Gastrocnemius medialis (tissue), 4 donors: ENCODE results near the gene CBR1. TPM values are rescaled to one million over a fixed set of nuclear protein-coding genes. Genes with fewer than 3 reads are reported as not detected.
A peak's percentile ranks its signal among the peaks of the same experiment; 100 is the strongest.

Experiments used
- ATAC-seq, 2 donors: fragments of 150-250 bp; one replicate each; pipeline ENCODE4 v1.9.1; 2016
- DNase-seq, 2 donors: peaks; one replicate each; pipeline ENCODE4 v3.0.0-alpha.2; 2019
- H3K27ac ChIP-seq, 4 donors: fragments of 200-600 bp; sonication (generic); 1 replicate in 1 of 4; 2 replicates in 3 of 4; pipeline ENCODE4 v1.5.1; 2016 to 2018; ENCODE audit warnings: mild to moderate bottlenecking in 2 of 4, moderate library complexity in 1 of 4
- H3K27me3 ChIP-seq, 3 donors: fragments of 200-600 bp; sonication (generic) in 2 of 3; 1 replicate in 1 of 3; 2 replicates in 2 of 3; pipeline versions ENCODE4 v1.5.1 to v1.6.0; 2016 to 2019; ENCODE audit warnings: mild to moderate bottlenecking in 1 of 3, moderate library complexity in 1 of 3
- H3K36me3 ChIP-seq, 2 donors: fragments of 200-600 bp; sonication (generic) in 1 of 2; one replicate each; pipeline ENCODE4 v1.5.1; 2017 to 2018
- H3K4me1 ChIP-seq, 2 donors: fragments of 200-600 bp; sonication (generic) in 1 of 2; one replicate each; pipeline ENCODE4 v1.5.1; 2016 to 2017; ENCODE audit warnings: mild to moderate bottlenecking in 2 of 2
- H3K4me3 ChIP-seq, 4 donors: fragments of 200-600 bp; sonication (generic) in 3 of 4; 1 replicate in 1 of 4; 2 replicates in 3 of 4; pipeline ENCODE4 v1.5.1; 2016 to 2019; ENCODE audit warnings: mild to moderate bottlenecking in 2 of 4
- H3K9me3 ChIP-seq, 3 donors: fragments of 200-600 bp; sonication (generic) in 2 of 3; 1 replicate in 1 of 3; 2 replicates in 2 of 3; pipeline ENCODE4 v1.5.1; 2016 to 2019
- POLR2A ChIP-seq, 2 donors: fragments of 450-650 bp; IDR thresholded peaks; one replicate each; pipeline ENCODE4 v1.6.1; 2017; ENCODE audit warnings: antibody characterized with exemption in 2 of 2, mild to moderate bottlenecking in 2 of 2, moderate library complexity in 2 of 2
- in situ Hi-C, 4 donors: fragments of 200-750 bp; cut with MboI; loops; one replicate each; pipeline versions ENCODE4 v1.15.0 to v1.8.0; 2017; ENCODE audit warnings: low sequenced_read_pairs in 4 of 4
- intact Hi-C: fragments of 100-400 bp; cut with DNase I; formaldehyde crosslinking; loops from one replicate; pipeline ENCODE4 v1.15.1; 2023; ENCODE audit warnings: low total_unique reads
- total RNA-seq, 4 donors: library from RNA; depleted of rRNA; stranded (reverse); fragments of >200 nt; gene quantifications; one replicate each; pipeline versions ENCODE4 v1.1.0 to v1.2.3, GENCODE V29; 2016
- TF ChIP-seq, protein P1 (sequence below), 5 experiments: fragments of 450-650 bp in 3 of 5; fragments of 200-600 bp in 2 of 5; sonication (generic) in 2 of 5; IDR thresholded peaks in 4 of 5; conservative IDR thresholded peaks in 1 of 5; 1 replicate in 4 of 5; 2 replicates in 1 of 5; pipeline ENCODE4 v1.5.1; 2016 to 2019; ENCODE audit warnings: antibody characterized with exemption in 5 of 5, mild to moderate bottlenecking in 3 of 5, moderate library complexity in 3 of 5

Gene CBR1
- total RNA-seq, 4 donors from 2014 or later, result 44.8 to 73.9 (median 66.4) TPM

DNA sequence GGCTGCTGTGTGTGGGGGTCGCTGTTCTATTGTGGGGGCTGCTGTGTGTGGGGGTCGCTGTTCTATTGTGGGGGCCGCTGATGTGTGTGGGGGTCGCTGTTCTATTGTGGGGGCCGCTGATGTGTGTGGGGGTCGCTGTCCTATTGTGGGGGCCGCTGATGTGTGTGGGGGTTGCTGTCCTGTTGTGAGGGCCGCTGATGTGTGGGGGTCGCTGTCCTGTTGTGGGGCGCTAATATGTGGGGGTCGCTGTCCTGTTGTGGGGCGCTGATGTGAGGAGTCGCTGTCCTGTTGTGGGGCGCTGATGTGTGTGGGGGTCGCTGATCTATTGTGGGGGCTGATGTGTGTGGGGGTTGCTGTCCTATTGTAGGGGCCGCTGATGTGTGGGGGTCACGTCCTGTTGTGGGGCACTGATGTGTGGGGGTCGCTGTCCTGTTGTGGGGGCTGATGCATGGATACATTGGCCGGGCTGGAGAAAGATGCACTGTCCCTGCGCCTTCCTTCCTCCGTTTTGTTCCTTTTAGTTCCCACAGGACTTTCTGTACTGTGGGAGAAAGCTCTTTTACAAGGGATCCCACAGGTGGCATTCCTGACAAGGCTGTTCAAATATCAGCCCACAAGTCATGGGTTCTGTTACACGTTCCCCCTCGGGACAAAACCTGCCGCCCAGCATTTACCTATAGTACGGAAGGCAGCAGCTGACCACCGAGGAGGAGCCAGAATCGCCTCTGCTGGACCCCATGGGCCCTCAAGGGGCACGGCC lies 37.0 kb upstream of the CBR1 start:
- intact Hi-C loops (no loop called here), in situ Hi-C loops (no loop called here)
- Histone ChIP-seq H3K4me1 (peaks cover 7 to 11% of the 10 kb centered on the region in 2 donors), H3K27ac (no peak overlapping the region), H3K4me3 (no peak overlapping the region), H3K27me3 (no peaks in the 10 kb centered on the region), H3K9me3 (no peaks in the 10 kb centered on the region), H3K36me3 (peaks cover 0 to 23% of the 10 kb centered on the region in 2 donors)
- DNase-seq (no peak), ATAC-seq (no peak)
- TF ChIP-seq, protein P1, sequence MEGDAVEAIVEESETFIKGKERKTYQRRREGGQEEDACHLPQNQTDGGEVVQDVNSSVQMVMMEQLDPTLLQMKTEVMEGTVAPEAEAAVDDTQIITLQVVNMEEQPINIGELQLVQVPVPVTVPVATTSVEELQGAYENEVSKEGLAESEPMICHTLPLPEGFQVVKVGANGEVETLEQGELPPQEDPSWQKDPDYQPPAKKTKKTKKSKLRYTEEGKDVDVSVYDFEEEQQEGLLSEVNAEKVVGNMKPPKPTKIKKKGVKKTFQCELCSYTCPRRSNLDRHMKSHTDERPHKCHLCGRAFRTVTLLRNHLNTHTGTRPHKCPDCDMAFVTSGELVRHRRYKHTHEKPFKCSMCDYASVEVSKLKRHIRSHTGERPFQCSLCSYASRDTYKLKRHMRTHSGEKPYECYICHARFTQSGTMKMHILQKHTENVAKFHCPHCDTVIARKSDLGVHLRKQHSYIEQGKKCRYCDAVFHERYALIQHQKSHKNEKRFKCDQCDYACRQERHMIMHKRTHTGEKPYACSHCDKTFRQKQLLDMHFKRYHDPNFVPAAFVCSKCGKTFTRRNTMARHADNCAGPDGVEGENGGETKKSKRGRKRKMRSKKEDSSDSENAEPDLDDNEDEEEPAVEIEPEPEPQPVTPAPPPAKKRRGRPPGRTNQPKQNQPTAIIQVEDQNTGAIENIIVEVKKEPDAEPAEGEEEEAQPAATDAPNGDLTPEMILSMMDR (IDR thresholded peaks at IDR 0.05 in 4 of 5, conservative IDR thresholded peaks at IDR 0.05 in 1 of 5), result no peak
- no peak for TF ChIP-seq POLR2A (IDR thresholded peaks at IDR 0.05)

DNA sequence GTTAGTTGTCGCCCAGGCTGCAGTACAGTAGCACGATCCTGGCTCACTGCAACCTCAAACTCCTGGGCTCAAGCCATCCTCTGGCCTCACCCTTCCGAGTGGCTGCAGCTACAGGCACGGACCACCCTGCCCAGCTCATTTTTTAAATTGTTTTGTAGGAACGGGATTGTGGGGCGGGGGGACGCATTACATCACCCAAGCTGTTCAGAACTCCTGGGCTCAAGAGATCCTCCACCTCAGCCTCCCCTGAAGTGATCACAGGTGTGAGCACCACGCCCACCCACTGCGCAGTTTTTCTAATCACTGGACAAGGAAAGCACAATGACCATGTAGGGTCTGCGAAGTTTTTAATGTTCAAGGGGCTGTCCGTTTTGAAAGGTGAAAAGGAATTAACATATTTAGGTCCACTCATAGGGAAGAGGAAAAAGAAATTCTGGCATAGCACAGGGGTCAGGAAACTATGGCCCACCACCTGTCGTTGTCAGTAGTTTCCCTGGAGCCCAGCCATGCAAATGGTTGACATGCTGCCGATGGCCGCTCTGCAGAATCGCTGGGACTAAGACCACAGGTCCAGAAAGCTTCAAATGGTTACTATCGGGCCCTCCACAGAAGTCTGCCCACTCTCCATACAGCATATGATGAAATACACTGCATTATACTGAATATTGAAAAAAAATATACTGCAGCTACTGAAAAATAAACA lies 35.5 kb upstream of the CBR1 start:
- Histone ChIP-seq H3K4me3 (no peak overlapping the region), H3K27me3 (no peaks in the 10 kb centered on the region), H3K36me3 (peaks cover 0 to 39% of the 10 kb centered on the region in 2 donors), H3K27ac (peak overlapping the region in 2 of 4 donors; percentile 18 to 58), H3K9me3 (no peaks in the 10 kb centered on the region), H3K4me1 (peaks cover 4 to 8% of the 10 kb centered on the region in 2 donors)
- TF ChIP-seq POLR2A (IDR thresholded peaks at IDR 0.05), result no peak
- TF ChIP-seq, protein P1 (IDR thresholded peaks at IDR 0.05 in 4 of 5, conservative IDR thresholded peaks at IDR 0.05 in 1 of 5), result no peak
- in situ Hi-C loops (no loop called here), intact Hi-C loops (no loop called here)
- ATAC-seq (peak; percentile 52 to 88), DNase-seq (peak in 1 of 2 donors; percentile 45)

DNA sequence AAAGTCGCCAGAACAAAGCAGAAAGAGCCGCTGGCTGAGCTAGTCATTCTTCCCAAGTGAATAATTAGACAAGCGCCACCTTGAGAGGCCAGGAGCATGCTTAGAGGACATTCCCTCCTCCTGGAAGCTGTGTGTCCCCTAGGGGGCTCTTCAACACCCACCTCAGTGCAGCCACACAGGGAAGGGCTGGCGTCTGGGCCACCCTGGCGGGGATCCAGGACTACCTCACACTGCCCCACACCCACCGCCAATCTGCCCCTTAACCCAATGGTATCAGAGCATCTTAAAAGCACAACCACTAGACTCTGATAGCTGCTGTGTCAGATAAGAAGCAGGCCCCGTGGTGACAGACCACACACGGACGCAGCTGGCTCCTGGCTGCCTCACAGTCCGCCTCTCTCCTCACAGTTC lies 34.4 kb upstream of the CBR1 start:
- in situ Hi-C loops, result no loop called here
- no peaks in the 10 kb centered on the region for H3K9me3 ChIP-seq
- no peak for ATAC-seq
- TF ChIP-seq, protein P1 (IDR thresholded peaks at IDR 0.05 in 4 of 5, conservative IDR thresholded peaks at IDR 0.05 in 1 of 5), result no peak
- no peak for TF ChIP-seq POLR2A (IDR thresholded peaks at IDR 0.05)
- H3K4me3 ChIP-seq, result no peak overlapping the region
- H3K27ac ChIP-seq, result peak overlapping the region in 1 of 4 donors; percentile 58
- intact Hi-C loops, result no loop called here
- H3K27me3 ChIP-seq, result no peaks in the 10 kb centered on the region
- no peak for DNase-seq
- H3K4me1 ChIP-seq, result peaks cover 4 to 8% of the 10 kb centered on the region in 2 donors
- H3K36me3 ChIP-seq, result peaks cover 0 to 48% of the 10 kb centered on the region in 2 donors

DNA sequence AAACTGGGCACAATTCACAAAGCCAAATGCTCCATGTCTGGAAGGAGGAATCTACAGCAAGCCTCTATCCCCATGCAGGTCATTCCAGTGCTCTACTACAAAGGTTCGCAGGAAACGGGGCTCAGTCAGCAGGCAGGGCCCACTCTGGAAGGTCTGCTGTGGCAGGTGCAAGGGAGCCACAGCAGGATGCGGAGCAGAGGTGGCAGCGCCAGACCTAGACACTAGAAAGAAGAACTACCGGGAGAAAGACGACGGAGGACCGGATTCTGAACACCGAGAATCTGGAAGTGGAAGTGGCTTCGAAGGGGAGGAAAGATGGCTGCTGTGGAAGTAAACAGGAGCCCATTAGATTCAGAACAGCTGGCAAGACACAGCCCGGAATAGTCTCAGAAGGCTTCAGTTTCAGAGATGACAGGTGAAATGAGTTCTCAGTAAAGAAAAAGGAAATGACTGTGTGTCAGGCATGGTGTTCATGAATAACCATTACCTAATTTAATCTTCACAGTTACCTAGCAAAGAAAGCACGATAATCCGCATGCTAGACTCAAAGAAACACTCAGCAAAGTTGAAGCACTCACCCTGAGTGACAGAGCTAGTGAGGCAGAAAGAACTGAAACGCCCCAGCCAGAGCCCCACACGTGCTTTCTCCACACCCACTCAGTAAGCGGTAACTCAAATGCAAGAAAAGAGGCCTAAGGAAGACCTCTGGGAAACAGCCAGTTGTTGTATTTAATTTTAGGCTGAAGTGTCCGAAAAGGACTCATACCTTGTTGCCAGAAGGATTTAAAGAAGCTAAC lies 30.9 kb upstream of the CBR1 start:
- Histone ChIP-seq H3K36me3 (peaks cover 0 to 76% of the 10 kb centered on the region in 2 donors), H3K9me3 (no peaks in the 10 kb centered on the region), H3K4me3 (no peak overlapping the region), H3K4me1 (peaks cover 4 to 7% of the 10 kb centered on the region in 2 donors), H3K27me3 (no peaks in the 10 kb centered on the region), H3K27ac (no peak overlapping the region)
- TF ChIP-seq, protein P1 (IDR thresholded peaks at IDR 0.05 in 4 of 5, conservative IDR thresholded peaks at IDR 0.05 in 1 of 5), result no peak
- no peak for TF ChIP-seq POLR2A (IDR thresholded peaks at IDR 0.05)
- no peak for ATAC-seq
- no peak for DNase-seq
- in situ Hi-C loops (no loop called here), intact Hi-C loops (no loop called here)
